GM12878 (cell line): Measurements from ENCODE around the gene KRTAP5-4. TPM values are rescaled to one million over a fixed set of nuclear protein-coding genes. Genes with fewer than 3 reads are reported as not detected.

ENCODE experiments used
- ATAC-seq: fragments of 200-7000 bp; cut with Tn5 transposase; 3 replicates; pipeline ENCODE4 v1.9.1; 2020; ENCODE audit warnings: mild to moderate bottlenecking, moderate library complexity
- BruUV-seq: library from RNA; stranded (reverse); fragments of 400-500 nt; replicated peaks from 2 replicates; lab custom pipeline; 2021; lab: Mats Ljungman, UMichigan
- CTCF ChIA-PET: fragments of 300-600 bp; sonication (Branson Sonifier 250); formaldehyde crosslinking; extraction: SDS; loops from one replicate; lab custom pipeline; 2021; ENCODE audit warnings: inconsistent platforms; lab: Yijun Ruan, JAX
- POLR2A ChIA-PET: fragments of 350-600 bp; formaldehyde crosslinking; extraction: SDS; loops from one replicate; lab custom pipeline; 2021; ENCODE audit warnings: inconsistent platforms; lab: Charles Lee
- RAD21 ChIA-PET: fragments of 300-600 bp; sonication (Branson Sonifier 250); formaldehyde crosslinking; loops from one replicate; lab custom pipeline; 2023; ENCODE audit warnings: antibody characterized with exemption; ENCODE audit not compliant: unreplicated experiment; lab: Charles Lee
- SMC1A ChIA-PET: fragments of 300-600 bp; sonication (Branson Sonifier 250); formaldehyde crosslinking; loops from one replicate; lab custom pipeline; 2023; ENCODE audit not compliant: unreplicated experiment, uncharacterized antibody; lab: Charles Lee
- DNase-seq: peaks from one replicate; pipeline ENCODE4 v3.0.0-alpha.2; 2011; ENCODE audit warnings: low read depth, low spot score
- FAIRE-seq: peaks from 3 replicates; lab custom pipeline; 2011; peaks lifted over from hg19 to GRCh38; lab: Jason Lieb, UNC
- H2AFZ ChIP-seq: 2 replicates; pipeline ENCODE4 v1.6.0; 2011; ENCODE audit warnings: low read depth, low read length, control low read depth; ENCODE audit not compliant: control insufficient read depth
- H3K27ac ChIP-seq: 2 replicates; pipeline ENCODE4 v1.5.1; 2011; ENCODE audit warnings: control low read depth; ENCODE audit not compliant: control insufficient read depth, insufficient read depth
- H3K27me3 ChIP-seq, 2 experiments: replicated peaks in 1 of 2; 2 replicates each; pipeline versions ENCODE4 v1.6.0 to v1.6.1; 2011; ENCODE audit warnings: low read length in 1 of 2; ENCODE audit not compliant: control insufficient read depth in 2 of 2, insufficient read depth in 2 of 2
- H3K36me3 ChIP-seq, 2 experiments: 2 replicates each; pipeline ENCODE4 v1.5.1; 2011; ENCODE audit warnings: low read length in 1 of 2; ENCODE audit not compliant: control insufficient read depth in 2 of 2, insufficient read depth in 2 of 2
- H3K4me1 ChIP-seq: 2 replicates; pipeline ENCODE4 v1.6.1; 2011; ENCODE audit warnings: mild to moderate bottlenecking, low read length, moderate library complexity, mixed read lengths; ENCODE audit not compliant: control insufficient read depth, insufficient read depth
- H3K4me2 ChIP-seq: 2 replicates; pipeline ENCODE4 v1.6.0; 2011; ENCODE audit warnings: control low read depth; ENCODE audit not compliant: control insufficient read depth, insufficient read depth
- H3K4me3 ChIP-seq: fragments of 200-600 bp; sonication (generic); 2 replicates; pipeline ENCODE4 v1.5.1; 2016
- H3K79me2 ChIP-seq: 2 replicates; pipeline ENCODE4 v1.6.0; 2011; ENCODE audit warnings: low read length; ENCODE audit not compliant: control insufficient read depth, insufficient read depth
- H3K9ac ChIP-seq: 2 replicates; pipeline ENCODE4 v1.8.0; 2011; ENCODE audit warnings: low read length, control low read depth, mixed read lengths; ENCODE audit not compliant: control insufficient read depth, insufficient read depth
- H3K9me3 ChIP-seq: replicated peaks from 3 replicates; pipeline ENCODE4 v1.5.1; 2011; ENCODE audit warnings: mild to moderate bottlenecking, low read length; ENCODE audit not compliant: control insufficient read depth, insufficient read depth
- H4K20me1 ChIP-seq: 2 replicates; pipeline ENCODE4 v1.6.0; 2011; ENCODE audit not compliant: control insufficient read depth, insufficient read depth
- BHLHE40 ChIP-seq, 2 experiments: fragments of 450-650 bp in 1 of 2; IDR thresholded peaks; 2 replicates each; pipeline ENCODE4 v1.6.1; 2011 to 2017; ENCODE audit warnings: low read depth in 2 of 2, borderline replicate concordance in 1 of 2, improper control_type of control experiment in 1 of 2, low read length in 1 of 2, mild to moderate bottlenecking in 1 of 2
- CREM ChIP-seq: IDR thresholded peaks from 2 replicates; pipeline ENCODE4 v1.6.1; 2014; ENCODE audit warnings: antibody characterized with exemption, low read depth
- CTCF ChIP-seq, 3 experiments: IDR thresholded peaks in 2 of 3; conservative IDR thresholded peaks in 1 of 3; 2 replicates each; pipeline ENCODE4 v1.5.1; 2011; ENCODE audit warnings: low read depth in 3 of 3, low read length in 3 of 3, mild to moderate bottlenecking in 3 of 3, control low read depth in 2 of 3, moderate library complexity in 2 of 3, inconsistent platforms in 1 of 3, mixed read lengths in 1 of 3; ENCODE audit not compliant: control insufficient read depth in 2 of 3, insufficient read depth in 1 of 3; ENCODE audit errors: extremely low read depth in 1 of 3
- CUX1 ChIP-seq: IDR thresholded peaks from 2 replicates; pipeline ENCODE4 v1.6.1; 2012; ENCODE audit warnings: improper control_type of control experiment, low read depth, low read length; ENCODE audit not compliant: insufficient replicate concordance
- DPF2 ChIP-seq: fragments of 450-650 bp; IDR thresholded peaks from 2 replicates; pipeline ENCODE4 v1.6.1; 2017; ENCODE audit warnings: mild to moderate bottlenecking
- ETV6 ChIP-seq, 2 experiments: fragments of 450-650 bp in 1 of 2; IDR thresholded peaks in 1 of 2; conservative IDR thresholded peaks in 1 of 2; 2 replicates each; pipeline ENCODE4 v1.6.1; 2014; ENCODE audit warnings: antibody characterized with exemption in 1 of 2, borderline replicate concordance in 1 of 2, low read depth in 1 of 2, mild to moderate bottlenecking in 1 of 2, moderate library complexity in 1 of 2
- HDAC6 ChIP-seq: fragments of 200-600 bp; sonication (generic); IDR thresholded peaks from one replicate; pipeline ENCODE4 v1.8.0; 2017; ENCODE audit warnings: antibody characterized with exemption; ENCODE audit not compliant: unreplicated experiment
- IKZF1 ChIP-seq: fragments of 450-650 bp; conservative IDR thresholded peaks from 2 replicates; pipeline ENCODE4 v1.6.1; 2017; ENCODE audit warnings: antibody characterized with exemption, mild to moderate bottlenecking
- KAT2A ChIP-seq: conservative IDR thresholded peaks from 2 replicates; pipeline ENCODE4 v1.6.1; 2011; ENCODE audit warnings: low read depth, low read length; ENCODE audit not compliant: control insufficient read depth
- NFXL1 ChIP-seq: fragments of 450-650 bp; IDR thresholded peaks from 2 replicates; pipeline ENCODE4 v1.6.1; 2017; ENCODE audit warnings: antibody characterized with exemption, mild to moderate bottlenecking, borderline replicate concordance
- USF1 ChIP-seq: IDR thresholded peaks from 2 replicates; pipeline ENCODE4 v1.6.1; 2011; ENCODE audit warnings: borderline replicate concordance, low read depth, mild to moderate bottlenecking, moderate library complexity, mixed read lengths, low read length; ENCODE audit not compliant: insufficient read depth; ENCODE audit errors: extremely low read length
- WGBS: methylation state at CpG from one replicate; pipeline ENCODE4 v1.1.6; 2016; ENCODE audit warnings: low lambda C conversion rate; ENCODE audit not compliant: insufficient replicate concordance, insufficient coverage; ENCODE audit errors: missing lambda C conversion rate; 5-methylcytosine and 5-hydroxymethylcytosine counted together
- in situ Hi-C: fragments of 300-500 bp; cut with MboI; formaldehyde crosslinking; loops from 9 replicates; pipeline ENCODE4 v1.14.3; 2018; ENCODE audit warnings: mixed read lengths
- intact Hi-C: fragments of 100-400 bp; cut with micrococcal nuclease; formaldehyde crosslinking; loops from one replicate; pipeline ENCODE4 v1.14.2; 2022; ENCODE audit not compliant: unreplicated experiment
- polyA plus RNA-seq, 11 experiments: library from polyadenylated mRNA; depleted of rRNA in 4 of 11; unstranded in 6 of 11; stranded (reverse) in 5 of 11; fragments of >200 nt; fragmentation: Nextera tagmentation in 4 of 11; fragmentation: Illumina TruSeq in 1 of 11; extraction: Ambion mirVana in 4 of 11; extraction: Trizol in 1 of 11; gene quantifications; 1 replicate in 1 of 11; 2 replicates in 10 of 11; pipeline versions ENCODE4 v1.2.1 to v1.2.3, GENCODE V29; 2011 to 2016; ENCODE audit warnings: inconsistent platforms in 2 of 11, missing spikeins in 2 of 11, low read depth in 1 of 11
- total RNA-seq, 4 experiments: library from RNA; depleted of rRNA in 3 of 4; stranded (reverse); fragments of >200 nt in 3 of 4; fragmentation: Illumina TruSeq in 1 of 4; extraction: Trizol in 1 of 4; gene quantifications; 2 replicates each; pipeline versions ENCODE4 v1.2.1 to v1.2.3, GENCODE V29; 2013 to 2021

Gene KRTAP5-4
- total and polyA plus RNA-seq, 10 of the 15 experiments (the other 5 are each of a cell fraction or from before 2014, with no cell fraction given): not detected

- TF ChIP-seq CUX1: no peak
Measured at GRCh38 chr11:1667906-1668305, 46.0 kb upstream of the KRTAP5-4 start (continued).

GRCh38 chr11:1667121-1667850 lies 45.3 kb upstream of the KRTAP5-4 start:
- Histone ChIP-seq H3K27ac (no peak overlapping the region), H3K4me2 (no peak overlapping the region), H3K36me3 (no peaks in the 10 kb centered on the region), H3K79me2 (no peaks in the 10 kb centered on the region), H3K9ac (no peak overlapping the region), H3K9me3 (no peaks in the 10 kb centered on the region), H3K4me3 (no peak overlapping the region), H4K20me1 (no peaks in the 10 kb centered on the region), H2AFZ (no peak overlapping the region), H3K27me3 (no peaks in the 10 kb centered on the region; a peak in 1 of 4 replicates), H3K4me1 (no peaks in the 10 kb centered on the region)
- TF ChIP-seq ETV6 (conservative IDR thresholded peaks at IDR 0.05 in 1 of 2, IDR thresholded peaks at IDR 0.05 in 1 of 2; ENCODE audit: borderline replicate concordance in 1 of 2, low read depth in 1 of 2): no peak
- TF ChIP-seq CTCF (IDR thresholded peaks at IDR 0.05 in 2 of 3, conservative IDR thresholded peaks at IDR 0.05 in 1 of 3; ENCODE audit: control insufficient read depth in 2 of 3, extremely low read depth in 1 of 3, insufficient read depth in 1 of 3, low read depth in 3 of 3, low read length in 3 of 3): no peak
- TF ChIP-seq BHLHE40 (IDR thresholded peaks at IDR 0.05; ENCODE audit: borderline replicate concordance in 1 of 2, low read depth in 2 of 2, low read length in 1 of 2): no peak
- no peak for TF ChIP-seq USF1
- TF ChIP-seq HDAC6: no peak
- no peak for TF ChIP-seq DPF2
- TF ChIP-seq CREM: no peak
- no peak for TF ChIP-seq NFXL1
- no peak for TF ChIP-seq KAT2A
- TF ChIP-seq IKZF1: no peak
- in situ Hi-C loops: no loop called here
- POLR2A ChIA-PET: no interaction called here
- ATAC-seq: no peak
- no TSS peak for BruUV-seq
- intact Hi-C loops: no loop called here
- 45% methylated on average over 21 of the region's 24 CpGs for WGBS
- no peak for FAIRE-seq
- CTCF ChIA-PET: no interaction called here
- SMC1A ChIA-PET: no interaction called here
- RAD21 ChIA-PET: no interaction called here
- no peak for DNase-seq
